ENCODE measurements around the gene STARD8.

Gene STARD8

DNA sequence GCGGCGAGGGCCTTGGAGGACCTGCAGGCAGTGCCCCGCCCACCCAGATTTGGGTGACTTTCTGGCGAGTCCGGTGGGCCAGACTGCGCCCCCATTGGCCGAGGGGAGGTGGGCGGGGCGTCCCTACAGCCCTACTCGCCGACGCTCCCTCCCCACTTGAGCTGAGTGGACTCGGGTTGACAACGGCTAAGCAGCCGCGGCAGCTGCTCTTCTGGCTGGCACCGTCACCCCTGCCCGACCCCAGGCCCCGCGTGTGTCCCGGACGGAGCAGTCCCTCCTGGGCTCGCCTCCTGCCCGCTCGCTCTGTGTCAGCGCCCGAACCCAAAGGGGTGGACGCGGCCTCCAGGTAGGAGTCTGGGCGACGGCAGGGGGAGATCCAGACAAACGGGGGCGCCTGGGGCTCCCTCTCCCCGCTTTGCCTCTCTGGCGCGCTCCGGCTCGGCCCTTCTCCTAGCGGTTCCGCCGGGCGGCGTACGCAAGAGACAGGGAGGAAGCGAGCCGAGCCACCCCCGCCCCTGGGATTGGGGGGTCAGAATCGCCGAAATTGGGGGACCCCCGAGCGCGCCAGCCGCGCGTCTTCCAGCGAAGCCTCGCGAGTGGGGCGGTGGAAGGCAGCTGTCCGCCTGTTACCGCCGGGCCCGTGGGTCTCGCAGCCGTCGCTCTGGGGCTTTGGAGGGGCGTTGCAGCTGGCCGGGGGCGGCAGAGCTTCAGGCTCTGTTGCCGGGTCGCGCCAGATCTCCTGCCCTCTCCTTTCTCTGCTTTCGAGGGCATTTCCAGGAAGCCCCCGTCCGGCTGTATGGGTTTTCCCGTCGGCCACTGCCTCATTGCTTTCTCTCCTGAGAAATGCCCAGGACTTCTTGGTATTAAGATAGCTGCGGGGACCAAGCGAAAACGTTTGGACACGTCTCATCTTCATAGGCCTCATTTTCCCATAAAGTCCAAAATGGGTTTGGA is 46.3 kb downstream of the STARD8 start:
- DNase-seq, result no peak

DNA sequence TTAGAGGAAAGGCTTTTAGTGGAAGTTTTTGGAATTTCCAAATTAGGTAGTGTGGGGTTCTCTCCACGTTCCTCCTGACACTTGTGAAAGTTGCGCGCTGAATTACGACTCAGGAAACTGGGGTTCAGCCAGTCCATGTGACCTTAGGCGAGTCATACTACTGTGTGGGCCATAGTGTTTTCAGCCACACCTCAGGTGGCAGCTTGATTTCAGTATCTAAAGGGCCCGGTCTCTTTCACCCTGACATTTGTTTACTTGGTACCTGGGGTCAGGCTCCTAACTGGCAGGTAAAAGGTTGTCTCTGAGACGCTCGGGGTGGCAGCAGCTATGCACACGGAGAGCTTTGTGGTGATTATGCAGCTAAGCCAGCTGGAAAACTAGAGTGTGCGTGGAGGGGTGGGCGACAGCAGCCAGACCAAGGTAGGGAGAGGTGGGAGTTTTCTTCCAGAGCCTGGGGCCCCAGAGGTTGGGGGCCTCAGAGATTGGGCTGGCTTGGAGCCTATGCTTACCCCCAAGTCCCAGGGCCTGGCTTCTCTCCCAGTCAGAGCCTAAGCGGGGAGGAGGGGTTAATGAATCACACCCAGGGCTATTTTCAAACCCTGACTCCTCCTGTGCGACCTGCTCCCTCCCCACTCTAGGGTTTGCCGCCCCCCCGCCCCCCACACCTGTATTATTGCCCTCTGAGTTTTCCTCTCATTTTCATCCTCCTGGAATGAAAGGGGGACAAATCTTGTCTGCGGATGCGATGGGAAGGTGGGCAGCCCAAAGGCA is 47.2 kb downstream of the STARD8 start:
- DNase-seq, result no peak

DNA sequence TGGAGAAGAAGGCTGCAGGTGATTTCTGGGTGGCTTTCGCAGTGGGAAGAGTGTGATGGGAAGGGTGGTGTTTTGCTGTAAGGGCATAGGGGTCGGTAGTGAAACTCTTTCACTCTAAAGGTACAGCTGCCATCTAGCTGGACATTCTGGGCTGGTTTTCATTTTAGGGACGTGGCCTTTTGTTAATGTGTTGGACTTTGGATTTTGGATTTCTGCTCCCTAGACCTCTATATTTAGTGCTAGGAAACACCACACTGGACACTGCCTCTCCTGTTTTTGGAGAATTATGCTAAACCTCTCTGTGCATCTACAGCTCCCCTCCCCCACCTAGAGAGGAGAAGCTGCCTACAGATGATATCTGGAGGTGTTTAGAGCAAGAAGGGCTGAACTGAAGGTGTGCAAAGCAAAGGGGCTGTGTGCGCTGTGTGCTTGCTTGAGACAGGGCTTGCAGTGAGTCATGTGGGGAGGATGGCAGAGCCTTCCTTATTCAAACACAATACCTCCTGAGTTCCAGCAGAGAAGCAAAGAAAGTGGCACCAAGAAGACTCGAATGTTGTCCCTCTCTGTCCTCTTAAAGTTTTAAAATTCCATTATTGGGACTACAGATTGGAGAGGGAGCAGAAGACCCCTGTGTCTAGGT is 47.9 kb downstream of the STARD8 start:
- no peak for DNase-seq

DNA sequence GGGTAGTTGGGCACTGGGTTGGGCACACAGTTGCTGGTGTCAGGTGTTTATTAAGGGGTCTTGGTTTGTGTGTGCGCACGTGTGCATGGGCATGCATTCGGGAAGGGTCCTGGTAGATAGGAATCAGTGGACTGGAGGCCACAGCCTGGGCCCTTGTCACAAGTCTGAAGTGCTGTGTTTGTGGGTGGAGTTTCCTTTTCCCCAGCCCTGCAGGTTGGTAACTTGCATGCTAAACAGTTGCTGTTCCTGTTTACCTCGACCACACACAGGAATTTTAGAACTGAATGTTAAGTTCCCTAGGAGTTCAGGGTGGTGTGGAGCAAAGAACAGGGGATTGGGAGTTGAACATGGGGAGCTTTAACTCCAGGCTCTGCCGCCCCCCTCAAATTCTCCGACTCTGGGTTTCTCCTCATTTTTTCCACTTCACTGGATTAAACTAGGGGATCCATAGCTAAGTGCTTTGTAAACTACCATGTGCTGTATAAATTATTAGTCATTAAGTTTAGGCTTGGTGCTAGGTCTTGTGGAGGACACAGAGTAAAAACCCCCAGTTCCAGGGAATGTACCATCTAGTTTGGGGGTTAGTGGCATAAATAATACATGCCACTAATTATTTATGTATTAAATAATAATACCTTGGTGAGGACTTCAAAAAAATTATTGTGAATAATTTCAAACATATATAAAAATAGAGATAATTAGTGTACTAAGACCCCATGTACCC is 49.0 kb downstream of the STARD8 start:
- DNase-seq, result no peak

DNA sequence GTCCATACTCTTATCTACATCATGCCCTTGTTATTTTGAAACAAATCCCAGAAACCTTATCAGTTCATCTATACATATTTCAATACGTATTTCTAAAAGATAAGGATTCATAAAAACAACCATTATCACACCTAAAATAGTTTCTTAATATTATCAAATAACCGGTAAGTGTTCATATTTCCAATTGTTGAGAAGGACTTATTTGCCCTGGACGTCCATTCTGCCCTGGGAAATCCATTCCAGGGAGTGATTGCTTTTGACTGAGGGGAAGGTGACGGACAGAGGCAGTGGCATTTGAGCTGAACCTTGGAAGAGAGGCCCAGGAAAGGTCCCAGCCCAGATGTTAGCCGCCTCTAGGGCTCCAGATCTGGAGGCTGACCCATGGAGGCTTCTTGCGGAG is 49.6 kb downstream of the STARD8 start:
- no peak for DNase-seq

DNA sequence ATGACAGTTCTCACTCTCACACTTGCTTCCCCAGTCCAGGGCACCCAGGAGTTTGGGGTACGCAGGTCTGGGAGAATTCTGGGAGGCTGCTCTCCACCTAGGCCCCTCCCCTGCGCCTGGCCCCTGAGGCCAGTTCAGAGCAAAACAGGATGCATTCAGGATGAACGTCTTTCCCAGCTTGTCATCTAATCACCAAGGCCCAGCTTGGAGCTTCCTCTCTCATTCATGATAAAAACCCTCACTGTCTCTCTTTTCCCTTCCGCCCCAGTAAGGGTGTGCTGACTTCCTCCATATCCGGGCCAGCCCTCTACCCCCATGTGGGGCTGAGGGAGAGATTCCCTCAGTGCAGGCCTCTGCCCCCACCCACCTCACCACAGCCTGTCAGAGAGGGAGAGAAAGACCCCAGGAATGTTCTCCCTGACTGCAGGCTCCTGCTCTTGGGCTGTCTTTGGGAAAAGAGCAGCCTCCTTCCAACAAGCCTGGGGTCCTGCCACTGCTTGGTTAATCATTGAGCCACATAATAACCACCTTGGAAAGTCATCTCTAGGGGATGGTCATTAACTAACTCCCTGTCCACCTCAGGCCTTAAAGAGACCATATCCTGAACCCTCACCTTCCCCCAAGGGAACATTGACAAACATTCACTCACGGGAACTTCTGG is 50.1 kb downstream of the STARD8 start:
- no peak for DNase-seq

DNA sequence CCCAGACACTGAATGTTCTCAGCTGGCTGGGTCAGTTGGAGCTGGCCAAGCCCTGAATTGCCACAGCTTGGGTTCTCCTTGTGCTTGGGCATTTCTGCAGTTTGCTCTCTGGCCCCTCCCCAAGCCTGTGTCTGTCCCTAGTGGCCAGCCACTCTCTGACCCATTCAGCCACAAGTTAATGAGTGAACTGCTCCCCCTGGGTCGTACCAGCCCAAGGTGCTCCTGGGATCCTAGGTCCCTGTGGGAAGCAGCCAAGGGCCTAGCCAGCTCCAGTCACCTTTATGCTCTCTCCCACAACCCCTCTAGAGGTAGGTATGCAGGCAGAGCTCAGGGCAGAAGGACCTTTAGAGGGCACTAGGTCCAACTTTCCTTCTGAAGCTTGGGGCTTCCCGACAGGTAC is 51.5 kb downstream of the STARD8 start:
- no peak for DNase-seq

DNA sequence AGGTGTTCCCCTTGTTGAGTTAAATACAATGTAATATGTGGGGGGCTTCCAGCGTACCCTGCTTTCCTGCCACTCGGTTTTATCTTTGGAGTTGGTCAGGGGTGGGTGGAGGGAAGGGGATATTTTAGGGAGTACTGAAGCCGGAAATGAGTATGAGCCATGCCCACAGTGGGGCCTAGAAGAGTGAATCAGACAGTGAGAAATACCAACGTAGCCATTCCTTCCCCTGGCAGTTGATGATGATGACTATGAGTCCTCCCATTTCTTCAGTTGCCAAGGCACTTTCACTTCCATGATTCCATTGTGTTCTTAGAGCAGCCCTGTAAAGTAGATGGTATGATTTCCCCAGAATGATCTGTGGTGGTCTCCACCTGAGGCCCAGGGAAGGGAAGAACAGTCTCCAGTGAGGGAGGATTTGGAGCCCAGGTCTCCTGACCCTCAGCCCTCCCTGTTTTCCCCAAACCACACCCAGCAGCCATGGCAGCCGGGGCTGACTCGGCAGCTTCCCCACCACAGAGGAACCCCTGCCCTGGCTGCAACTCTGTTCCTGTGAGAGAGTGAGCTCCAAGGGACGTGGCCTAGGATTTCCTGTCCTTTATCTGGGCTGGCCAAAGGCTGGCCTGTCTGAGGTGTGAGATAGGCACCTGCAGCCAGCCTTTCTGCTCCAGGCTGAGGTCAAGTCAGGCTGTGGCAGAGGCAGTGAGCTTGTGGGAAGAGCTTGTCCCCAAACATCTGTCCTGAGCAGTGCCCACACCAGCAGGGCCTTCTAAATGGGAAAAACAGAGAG is 52.7 kb downstream of the STARD8 start:
- DNase-seq, result no peak

DNA sequence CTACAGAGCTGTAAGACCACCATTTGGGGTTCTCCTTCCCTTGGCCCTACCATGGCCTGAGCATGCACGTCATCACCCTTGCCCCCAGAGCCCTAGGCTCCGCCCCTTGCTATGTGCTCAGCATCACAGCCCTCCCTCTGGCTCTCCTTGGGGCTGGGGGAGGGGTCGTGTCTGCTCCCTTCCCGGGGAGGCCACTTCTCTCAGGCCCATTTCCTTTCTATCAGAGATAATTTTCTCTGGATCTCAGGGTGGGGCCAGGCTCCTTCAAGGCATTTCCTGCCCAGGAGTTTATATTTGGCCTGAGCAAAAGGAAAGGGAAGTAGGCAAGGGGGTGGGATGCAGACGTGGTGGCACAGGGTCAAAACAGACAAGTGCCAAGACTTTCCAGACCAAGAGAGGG is 55.9 kb downstream of the STARD8 start:
- no peak for DNase-seq

DNA sequence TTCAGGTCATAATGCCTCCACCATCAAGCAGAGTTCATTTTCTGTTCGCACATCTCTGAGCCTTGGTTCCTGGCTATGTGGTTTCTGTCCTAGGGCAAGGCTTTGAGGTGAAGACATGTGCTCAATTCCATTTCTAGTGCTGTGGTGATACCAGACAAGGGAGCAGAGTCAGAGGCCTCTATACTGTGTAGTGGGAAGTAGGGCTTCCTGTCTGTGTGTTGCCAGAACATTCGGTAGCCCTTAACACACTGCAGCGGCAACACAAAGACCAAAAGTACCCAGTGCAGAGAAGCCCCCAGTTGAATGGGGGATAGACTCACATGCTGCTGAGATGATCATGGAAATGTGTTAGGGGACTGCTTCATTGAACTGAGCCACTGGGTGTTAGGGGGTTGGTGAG is 56.4 kb downstream of the STARD8 start:
- DNase-seq, result no peak

DNA sequence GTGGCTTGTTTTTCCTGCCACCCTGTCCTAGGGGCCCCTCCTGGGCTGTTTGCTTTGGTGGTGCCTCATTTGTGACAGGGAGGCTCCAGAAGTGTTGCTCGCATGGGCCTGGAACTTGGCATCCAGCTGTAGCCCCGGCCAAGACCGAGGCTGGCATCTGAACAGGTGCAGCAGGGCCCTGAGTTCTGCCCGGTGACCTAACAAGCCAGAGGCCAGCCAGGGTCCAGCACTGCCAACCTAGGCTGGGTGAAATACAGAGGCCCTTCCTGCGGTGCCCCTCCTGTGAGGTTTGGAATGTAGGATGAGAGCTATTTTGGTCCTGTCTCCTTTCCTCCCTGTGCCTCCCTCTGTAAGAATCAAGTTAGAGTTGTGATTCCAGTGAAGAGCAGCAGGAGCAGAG is 58.5 kb downstream of the STARD8 start:
- DNase-seq, result no peak

DNA sequence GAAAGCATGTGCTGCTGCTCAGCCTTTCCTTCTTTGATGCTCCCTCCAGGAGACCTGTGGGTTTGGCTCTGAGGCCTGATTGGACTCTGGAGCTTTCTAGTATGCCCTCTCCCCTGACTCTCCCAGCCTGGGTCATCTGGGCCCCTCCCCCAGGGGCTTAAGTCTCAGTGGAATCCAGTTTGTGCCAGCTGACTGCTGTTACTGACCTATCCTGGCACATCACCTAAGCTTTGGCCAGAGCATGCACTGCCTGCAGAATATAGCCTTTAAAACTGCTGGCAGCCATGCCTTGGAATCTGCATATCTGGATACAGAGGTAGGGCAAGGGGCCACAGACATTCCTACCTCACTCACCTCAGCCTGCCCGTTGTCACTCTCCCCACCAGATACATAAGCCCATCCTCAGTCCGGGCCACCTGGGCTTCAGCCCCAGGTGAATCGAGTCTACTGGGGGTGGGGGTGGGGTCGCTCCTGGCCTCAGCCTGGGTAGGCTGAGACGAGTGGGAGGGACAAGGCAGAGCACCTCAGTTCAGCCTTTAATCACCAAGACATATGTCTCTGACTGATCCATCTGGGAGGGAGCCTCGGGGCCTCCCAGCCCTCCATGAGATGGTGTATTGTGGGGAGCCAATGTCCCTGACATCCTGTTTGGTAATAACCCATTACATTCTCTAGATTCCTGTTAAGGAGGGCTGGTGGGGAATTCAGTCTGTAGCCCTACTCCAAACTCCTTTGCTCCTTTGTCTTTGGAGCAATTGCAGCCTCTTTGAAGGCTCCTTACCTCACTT is 61.2 kb downstream of the STARD8 start:
- no peak for DNase-seq

DNA sequence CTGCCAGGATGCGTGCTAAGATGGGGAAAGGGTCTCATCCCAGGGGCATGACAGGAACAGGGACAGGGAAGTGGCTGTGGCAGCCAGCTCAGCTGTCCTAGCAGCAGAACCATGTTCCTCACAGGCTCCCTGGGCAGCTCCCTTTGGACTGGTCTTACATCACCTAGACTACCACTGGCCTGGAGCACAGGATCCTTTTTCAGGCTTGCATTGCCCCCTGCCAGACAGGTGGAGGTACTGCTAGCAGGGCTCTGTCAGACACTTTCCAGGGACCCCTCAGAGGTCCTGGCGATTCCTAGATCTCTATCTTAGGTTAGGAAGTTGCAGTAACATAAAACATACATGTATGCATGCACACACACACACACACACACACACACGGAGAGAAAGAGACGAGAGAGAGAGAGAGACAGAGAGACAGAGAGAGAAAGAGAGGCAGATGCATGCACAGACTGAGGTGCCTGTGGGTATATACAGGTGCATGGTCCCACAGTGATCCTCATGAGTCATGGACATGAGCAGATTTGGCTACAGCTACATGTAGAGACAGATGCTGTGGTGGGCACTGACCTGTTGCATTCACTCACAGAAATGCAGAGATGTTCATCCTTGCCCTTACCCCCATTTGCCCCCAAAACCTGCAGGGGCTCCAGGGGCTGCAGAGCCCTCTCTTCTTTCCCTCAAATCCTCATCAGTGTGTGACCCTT is 63.6 kb downstream of the STARD8 start:
- no peak for DNase-seq

DNA sequence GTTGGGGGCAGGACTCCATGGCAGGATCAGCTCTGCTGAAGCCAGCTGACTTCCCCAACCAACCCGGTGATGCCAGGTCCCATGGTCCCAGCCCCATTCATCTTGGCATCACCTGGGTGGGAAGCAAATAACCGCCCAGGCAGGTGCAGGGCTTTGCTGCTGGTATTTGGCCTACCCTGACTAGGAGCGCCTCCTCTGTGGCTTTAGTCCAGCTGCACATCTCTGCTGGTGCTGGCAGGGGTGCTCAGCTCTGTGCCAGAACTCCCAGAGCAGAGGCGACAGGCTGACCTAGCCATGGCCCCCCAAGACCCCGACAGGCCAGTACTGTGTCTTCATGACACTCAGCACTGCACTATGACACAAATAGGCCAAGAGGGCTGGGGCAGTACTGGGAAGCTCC is 64.4 kb downstream of the STARD8 start:
- no peak for DNase-seq

DNA sequence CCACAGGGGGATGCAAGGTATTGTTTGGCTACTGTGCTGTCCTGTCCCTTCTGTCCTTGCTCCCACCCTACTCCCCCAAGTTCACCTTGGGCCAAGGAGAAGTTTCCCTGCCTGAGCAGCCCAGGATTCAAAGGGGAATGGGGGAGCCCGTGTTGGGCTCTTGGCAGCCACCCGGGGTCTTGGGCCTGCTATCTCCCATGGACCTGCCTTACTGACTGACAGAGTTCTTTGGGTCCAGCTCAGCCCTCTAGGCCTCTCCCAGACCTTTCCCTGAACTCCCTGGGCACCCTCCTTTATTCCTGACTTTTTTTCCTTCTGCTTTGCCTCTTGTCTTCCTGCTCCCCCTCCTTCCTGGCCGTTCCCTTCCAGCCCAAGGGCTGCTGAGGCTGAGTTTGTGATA is 67.4 kb downstream of the STARD8 start:
- no peak for DNase-seq

DNA sequence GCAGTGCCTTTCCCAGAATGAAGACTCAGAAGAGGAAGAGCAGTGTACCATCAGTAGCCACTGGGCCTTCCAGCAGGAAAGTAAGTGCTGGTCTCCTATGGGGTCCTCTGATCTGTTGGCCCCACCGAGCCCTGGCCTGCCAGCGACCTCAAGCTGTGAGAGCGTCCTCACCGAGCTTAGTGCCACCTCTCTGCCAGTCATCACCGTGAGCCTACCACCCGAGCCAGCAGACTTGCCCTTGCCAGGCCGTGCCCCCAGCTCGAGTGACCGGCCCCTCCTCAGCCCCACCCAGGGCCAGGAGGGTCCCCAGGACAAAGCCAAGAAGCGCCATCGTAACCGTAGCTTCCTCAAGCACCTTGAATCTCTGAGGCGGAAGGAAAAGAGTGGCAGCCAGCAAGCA is 69.7 kb downstream of the STARD8 start:
- DNase-seq, result no peak

DNA sequence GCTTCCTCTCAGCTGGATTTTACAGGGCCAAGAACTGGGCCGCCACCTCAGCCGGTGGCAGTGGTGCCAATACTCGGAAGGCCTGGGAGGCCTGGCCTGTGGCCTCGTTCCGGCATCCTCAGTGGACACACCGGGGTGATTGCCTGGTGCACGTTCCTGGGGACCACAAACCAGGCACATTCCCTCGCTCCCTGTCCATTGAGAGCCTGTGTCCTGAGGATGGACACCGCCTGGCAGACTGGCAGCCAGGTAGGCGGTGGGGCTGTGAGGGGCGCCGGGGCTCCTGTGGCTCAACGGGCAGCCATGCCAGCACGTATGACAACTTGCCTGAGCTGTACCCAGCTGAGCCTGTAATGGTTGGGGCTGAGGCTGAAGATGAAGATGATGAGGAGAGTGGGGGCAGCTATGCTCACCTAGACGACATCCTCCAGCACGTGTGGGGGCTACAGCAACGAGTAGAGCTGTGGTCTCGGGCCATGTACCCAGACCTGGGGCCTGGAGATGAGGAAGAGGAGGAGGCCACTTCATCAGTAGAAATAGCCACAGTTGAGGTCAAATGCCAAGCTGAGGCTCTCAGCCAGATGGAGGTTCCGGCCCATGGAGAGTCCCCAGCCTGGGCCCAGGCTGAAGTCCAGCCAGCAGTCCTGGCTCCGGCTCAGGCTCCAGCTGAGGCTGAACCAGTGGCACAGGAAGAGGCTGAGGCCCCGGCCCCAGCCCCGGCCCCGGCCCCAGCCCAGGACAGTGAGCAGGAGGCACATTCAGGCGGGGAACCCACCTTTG is 70.4 kb downstream of the STARD8 start:
- DNase-seq, result no peak

DNA sequence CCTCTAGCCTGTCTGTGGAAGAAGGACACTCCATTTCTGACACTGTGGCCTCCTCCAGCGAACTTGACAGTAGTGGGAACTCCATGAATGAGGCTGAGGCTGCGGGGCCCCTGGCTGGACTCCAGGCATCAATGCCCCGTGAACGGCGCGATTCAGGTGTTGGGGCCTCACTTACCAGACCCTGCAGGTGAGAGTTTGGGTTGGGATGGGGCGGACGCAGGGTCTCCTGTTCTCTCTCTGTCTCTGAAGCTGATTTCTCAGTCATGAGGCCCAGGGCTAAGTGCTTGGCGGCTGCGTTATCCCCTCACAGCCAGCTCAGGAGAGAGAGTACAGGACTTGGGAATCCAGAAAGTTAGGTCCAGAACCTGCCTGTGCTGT is 71.0 kb downstream of the STARD8 start:
- no peak for DNase-seq

DNA sequence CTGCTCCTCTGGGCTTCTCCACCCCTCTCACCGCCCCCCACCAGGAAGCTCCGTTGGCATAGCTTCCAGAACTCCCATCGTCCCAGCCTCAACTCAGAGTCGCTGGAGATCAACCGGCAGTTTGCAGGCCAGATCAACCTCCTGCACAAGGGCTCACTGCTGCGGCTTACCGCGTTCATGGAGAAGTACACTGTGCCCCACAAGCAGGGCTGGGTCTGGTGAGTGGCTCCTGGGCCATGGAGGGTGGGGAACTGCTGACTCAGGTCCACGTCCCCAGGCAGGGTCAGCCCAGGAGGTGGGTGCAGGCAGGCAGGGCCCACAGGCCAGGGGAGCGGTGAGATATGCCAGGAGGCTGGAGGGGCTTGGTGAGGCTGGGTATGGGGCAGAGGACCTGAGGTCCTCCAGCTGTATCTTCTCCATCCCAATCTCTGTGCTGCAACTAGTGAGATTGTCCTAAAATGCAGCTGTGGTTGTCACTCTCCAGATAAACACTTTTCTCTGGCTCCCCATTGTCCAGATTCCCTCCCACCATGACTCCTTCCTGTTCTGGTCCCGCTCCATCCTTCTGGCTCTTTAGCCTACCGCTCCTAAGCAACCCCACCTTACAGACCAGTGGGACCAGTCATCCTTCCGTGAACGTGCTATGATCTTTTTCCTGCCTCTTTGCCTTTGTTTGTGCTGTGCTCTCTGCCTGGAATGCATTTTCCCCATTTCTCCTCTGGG is 71.9 kb downstream of the STARD8 start:
- DNase-seq, result no peak

All from cortex of kidney (tissue), 1 donor.